GM23248 (cell line): Measurements from ENCODE around the gene WASF2. TPM values are rescaled to one million over a fixed set of nuclear protein-coding genes. Genes with fewer than 3 reads are reported as not detected.

Experiments used
- DNase-seq: peaks from one replicate; pipeline ENCODE4 v3.0.0-alpha.2; 2015
- H2AFZ ChIP-seq: fragments of 200-600 bp; sonication (generic); 2 replicates; pipeline ENCODE4 v1.6.1; 2016; ENCODE audit warnings: antibody characterized with exemption
- H3F3A ChIP-seq: fragments of 200-600 bp; sonication (generic); 2 replicates; pipeline ENCODE4 v1.6.1; 2016; ENCODE audit warnings: mild to moderate bottlenecking, antibody characterized with exemption, mixed run types; ENCODE audit not compliant: insufficient read depth
- H3K27ac ChIP-seq: fragments of 200-600 bp; sonication (generic); 2 replicates; pipeline ENCODE4 v1.5.1; 2016; ENCODE audit warnings: mild to moderate bottlenecking
- H3K27me3 ChIP-seq: fragments of 200-600 bp; sonication (generic); replicated peaks from 2 replicates; pipeline ENCODE4 v1.6.1; 2016; ENCODE audit warnings: mild to moderate bottlenecking; ENCODE audit not compliant: insufficient read depth
- H3K36me3 ChIP-seq: fragments of 200-600 bp; sonication (generic); 2 replicates; pipeline ENCODE4 v1.6.1; 2016; ENCODE audit warnings: low read depth, mild to moderate bottlenecking
- H3K4me1 ChIP-seq: fragments of 200-600 bp; sonication (generic); 2 replicates; pipeline ENCODE4 v1.6.1; 2016; ENCODE audit warnings: mild to moderate bottlenecking; ENCODE audit not compliant: insufficient read depth
- H3K4me2 ChIP-seq: fragments of 200-600 bp; sonication (generic); one replicate; pipeline ENCODE4 v1.6.1; 2016; ENCODE audit warnings: mild to moderate bottlenecking; ENCODE audit not compliant: unreplicated experiment
- H3K4me3 ChIP-seq: fragments of 200-600 bp; sonication (generic); 2 replicates; pipeline ENCODE4 v1.5.1; 2016; ENCODE audit warnings: mild to moderate bottlenecking
- H3K79me2 ChIP-seq: fragments of 200-600 bp; sonication (generic); 2 replicates; pipeline ENCODE4 v1.6.1; 2016; ENCODE audit warnings: mild to moderate bottlenecking; ENCODE audit not compliant: insufficient read depth
- H3K9ac ChIP-seq: fragments of 200-600 bp; sonication (generic); 2 replicates; pipeline ENCODE4 v1.6.1; 2016; ENCODE audit warnings: mild to moderate bottlenecking
- H3K9me2 ChIP-seq: fragments of 200-600 bp; sonication (generic); 2 replicates; pipeline ENCODE4 v1.6.1; 2016; ENCODE audit warnings: mixed run types, mild to moderate bottlenecking, moderate library complexity; ENCODE audit not compliant: insufficient read depth
- H3K9me3 ChIP-seq: fragments of 200-600 bp; sonication (generic); one replicate; pipeline ENCODE4 v1.6.1; 2017; ENCODE audit warnings: low read depth
- H4K20me1 ChIP-seq: fragments of 200-600 bp; sonication (generic); 2 replicates; pipeline ENCODE4 v1.6.0; 2016; ENCODE audit not compliant: insufficient read depth
- EZH2 ChIP-seq: fragments of 200-600 bp; sonication (generic); IDR thresholded peaks from 2 replicates; pipeline ENCODE4 v1.6.1; 2018; ENCODE audit warnings: antibody characterized with exemption, mild to moderate bottlenecking; ENCODE audit not compliant: insufficient read depth, poor library complexity, severe bottlenecking
- EZH2phosphoT487 ChIP-seq: fragments of 200-600 bp; sonication (generic); IDR thresholded peaks from 2 replicates; pipeline ENCODE4 v1.6.1; 2018; ENCODE audit warnings: antibody characterized with exemption, moderate library complexity, mild to moderate bottlenecking, low read depth; ENCODE audit not compliant: insufficient read depth
- WGBS, 2 experiments: methylation state at CpG; one replicate each; pipeline ENCODE4 v1.1.6; 2015 to 2017; ENCODE audit warnings: low lambda C conversion rate in 2 of 2, low coverage in 1 of 2; ENCODE audit errors: missing lambda C conversion rate in 2 of 2; 5-methylcytosine and 5-hydroxymethylcytosine counted together
- in situ Hi-C: fragments of 300-500 bp; cut with MboI; formaldehyde crosslinking; loops from 2 replicates; pipeline ENCODE4 v1.15.0; 2020
- polyA plus RNA-seq: library from polyadenylated mRNA; unstranded; fragments of >200 nt; fragmentation: Nextera tagmentation; extraction: Ambion mirVana; gene quantifications from 2 replicates; pipeline ENCODE4 v1.2.1, GENCODE V29; 2016
- total RNA-seq: library from RNA; depleted of rRNA; stranded (reverse); fragments of >200 nt; shearing (Covaris generic); gene quantifications from 2 replicates; pipeline ENCODE4 v1.2.3, GENCODE V29; 2014

WASF2 gene
- total and polyA plus RNA-seq, 2 experiments from 2014 or later: 19.3 to 118 TPM

- H3K4me3 ChIP-seq: no peak overlapping the region
- no peaks in the 10 kb centered on the region for H3K9me3 ChIP-seq
- no peak overlapping the region for H2AFZ ChIP-seq
- in situ Hi-C loops: no loop called here
- H3K4me2 ChIP-seq: no peak overlapping the region
- no peak for TF ChIP-seq EZH2phosphoT487
- no peak for TF ChIP-seq EZH2
- WGBS, 2 experiments: 90 to 91% methylated on average over 5 of the region's 5 CpGs
- peaks cover 23% of the 10 kb centered on the region for H3K4me1 ChIP-seq
- peak overlapping the region; percentile 41 for H3K27ac ChIP-seq
- H3K9ac ChIP-seq: peak overlapping the region; percentile 38
- H3F3A ChIP-seq: no peaks in the 10 kb centered on the region; the same call in 1 of the 2 replicates
- no peaks in the 10 kb centered on the region for H3K27me3 ChIP-seq
- no peaks in the 10 kb centered on the region for H3K9me2 ChIP-seq
- H3K79me2 ChIP-seq: no peaks in the 10 kb centered on the region; the same call in 1 of the 2 replicates
- H4K20me1 ChIP-seq: no peaks in the 10 kb centered on the region
- H3K36me3 ChIP-seq: no peaks in the 10 kb centered on the region
- no peak for DNase-seq
Measured at GRCh38 chr1:27529704-27530018, 39.7 kb upstream of the WASF2 start.

GRCh38 chr1:27528818-27529703, 39.1 kb upstream of the WASF2 start:
- no peaks in the 10 kb centered on the region for H3K27me3 ChIP-seq
- DNase-seq: peak; percentile 85
- H3F3A ChIP-seq: no peaks in the 10 kb centered on the region; the same call in 1 of the 2 replicates
- peak overlapping the region; percentile 38 for H3K4me2 ChIP-seq
- H3K27ac ChIP-seq: peak overlapping the region; percentile 41
- no peaks in the 10 kb centered on the region for H4K20me1 ChIP-seq
- H3K9me3 ChIP-seq: no peaks in the 10 kb centered on the region
- H3K4me3 ChIP-seq: peak overlapping the region; percentile 4; the same call in 1 of the 2 replicates
- peak overlapping the region; percentile 38 for H3K9ac ChIP-seq
- in situ Hi-C loops: no loop called here
- peaks cover 23% of the 10 kb centered on the region for H3K4me1 ChIP-seq
- H3K36me3 ChIP-seq: no peaks in the 10 kb centered on the region
- TF ChIP-seq EZH2 (no peak), EZH2phosphoT487 (no peak)
- no peaks in the 10 kb centered on the region for H3K79me2 ChIP-seq
- no peaks in the 10 kb centered on the region for H3K9me2 ChIP-seq
- 14 to 15% methylated on average over 16 to 17 of the region's 17 CpGs for WGBS, 2 experiments
- peak overlapping the region; percentile 45 for H2AFZ ChIP-seq

GRCh38 chr1:27527890-27528817, 38.2 kb upstream of the WASF2 start:
- H3K36me3 ChIP-seq: no peaks in the 10 kb centered on the region
- TF ChIP-seq EZH2phosphoT487 (no peak), EZH2 (no peak)
- in situ Hi-C loops: no loop called here
- peak overlapping the region; percentile 38 for H3K9ac ChIP-seq
- peak overlapping the region; percentile 35; the same call in 1 of the 2 replicates for H3K4me3 ChIP-seq
- 8 to 10% methylated on average over 55 to 64 of the region's 71 CpGs for WGBS, 2 experiments
- DNase-seq: peak; percentile 54
- no peak overlapping the region; the same call in 1 of the 2 replicates for H3K27ac ChIP-seq
- no peaks in the 10 kb centered on the region for H3K79me2 ChIP-seq
- H3K4me2 ChIP-seq: peak overlapping the region; percentile 36
- peaks cover 24% of the 10 kb centered on the region for H3K4me1 ChIP-seq
- H2AFZ ChIP-seq: peak overlapping the region; percentile 45
- no peaks in the 10 kb centered on the region for H3K9me3 ChIP-seq
- no peaks in the 10 kb centered on the region for H4K20me1 ChIP-seq
- H3F3A ChIP-seq: no peaks in the 10 kb centered on the region; the same call in 1 of the 2 replicates
- H3K9me2 ChIP-seq: no peaks in the 10 kb centered on the region
- H3K27me3 ChIP-seq: no peaks in the 10 kb centered on the region

- Histone ChIP-seq H3K9ac (peak overlapping the region; percentile 38), H4K20me1 (no peaks in the 10 kb centered on the region), H3F3A (no peaks in the 10 kb centered on the region; the same call in 1 of the 2 replicates), H3K4me1 (peaks cover 32% of the 10 kb centered on the region), H3K4me3 (0 out of 2 replicates have a peak overlapping the region, but pooled peaks have one; percentile 35), H3K27ac (no peak overlapping the region), H3K4me2 (no peak overlapping the region), H3K79me2 (no peaks in the 10 kb centered on the region), H3K9me2 (no peaks in the 10 kb centered on the region), H3K27me3 (no peaks in the 10 kb centered on the region), H2AFZ (no peak overlapping the region), H3K36me3 (no peaks in the 10 kb centered on the region), H3K9me3 (no peaks in the 10 kb centered on the region)
- 43 to 47% methylated on average over 21 to 26 of the region's 27 CpGs for WGBS, 2 experiments
- no peak for DNase-seq
- TF ChIP-seq EZH2phosphoT487: no peak
- TF ChIP-seq EZH2: no peak
- in situ Hi-C loops: no loop called here
Measured at GRCh38 chr1:27527223-27527889, 37.4 kb upstream of the WASF2 start.
